T-cell (primary cell): ENCODE measurements around the gene GLUD1. TPM values are rescaled to one million over a fixed set of nuclear protein-coding genes. Genes with fewer than 3 reads are reported as not detected.

Experiments
- ATAC-seq, 4 experiments: fragments of 200-7000 bp in 3 of 4; fragments of 150-1000 bp in 1 of 4; cut with Tn5 transposase; replicated peaks in 1 of 4; 1 replicate in 3 of 4; 2 replicates in 1 of 4; pipeline ENCODE4 v1.10.0; 2021; ENCODE audit warnings: moderate library complexity in 3 of 4, mild to moderate bottlenecking in 2 of 4, moderate number of reproducible peaks in 1 of 4
- CTCF ChIA-PET, 2 donors: fragments of 300-600 bp; sonication (Branson Sonifier 250); formaldehyde crosslinking; loops; one replicate each; lab custom pipeline; 2022; ENCODE audit warnings: antibody characterized with exemption in 2 of 2; lab: Charles Lee
- POLR2A ChIA-PET, 2 donors: fragments of 300-600 bp; sonication (Branson Sonifier 250); formaldehyde crosslinking; loops; one replicate each; lab custom pipeline; 2022; ENCODE audit warnings: antibody characterized with exemption in 2 of 2; lab: Charles Lee
- DNase-seq, 35 experiments: peaks; one replicate each; pipeline versions ENCODE4 v3.0.0 to v3.0.0-alpha.2; 2013 to 2023
- H3K27ac ChIP-seq: one replicate; pipeline ENCODE4 v1.5.1; 2013; ENCODE audit warnings: low read length
- H3K27me3 ChIP-seq, 2 experiments: replicated peaks in 1 of 2; 1 replicate in 1 of 2; 2 replicates in 1 of 2; pipeline versions ENCODE4 v1.6.1 to v1.7.0; 2013; ENCODE audit warnings: low read length in 1 of 2, mixed read lengths in 1 of 2; ENCODE audit not compliant: control insufficient read depth in 2 of 2, insufficient read depth in 2 of 2; ENCODE audit errors: extremely low read depth in 1 of 2
- H3K36me3 ChIP-seq, 2 donors: 1 replicate in 1 of 2; 2 replicates in 1 of 2; pipeline versions ENCODE4 v1.6.1 to v1.7.0; 2013; ENCODE audit warnings: low read length in 1 of 2; ENCODE audit not compliant: control insufficient read depth in 2 of 2, insufficient read depth in 1 of 2; ENCODE audit errors: extremely low read depth in 1 of 2
- H3K4me1 ChIP-seq, 2 experiments: 1 replicate in 1 of 2; 2 replicates in 1 of 2; pipeline versions ENCODE4 v1.6.1 to v1.7.0; 2013; ENCODE audit warnings: low read length in 2 of 2, mixed read lengths in 1 of 2; ENCODE audit not compliant: insufficient read depth in 2 of 2, control insufficient read depth in 1 of 2; ENCODE audit errors: extremely low read depth in 1 of 2
- H3K4me3 ChIP-seq, 2 donors: 1 replicate in 1 of 2; 2 replicates in 1 of 2; pipeline versions ENCODE4 v1.5.1 to v1.7.0; 2013; ENCODE audit warnings: mild to moderate bottlenecking in 2 of 2, low read length in 1 of 2, moderate library complexity in 1 of 2; ENCODE audit not compliant: control insufficient read depth in 1 of 2; ENCODE audit errors: extremely low read depth in 1 of 2
- H3K9me3 ChIP-seq: 2 replicates; pipeline ENCODE4 v1.7.0; 2013
- H3K27ac Mint-ChIP-seq, 2 donors: one replicate each; pipeline ENCODE4 v1.8.0; 2020 to 2021; ENCODE audit warnings: mild to moderate bottlenecking in 2 of 2, mixed read lengths in 2 of 2
- H3K27me3 Mint-ChIP-seq, 2 donors: one replicate each; pipeline ENCODE4 v1.8.0; 2021 to 2022; ENCODE audit warnings: mixed read lengths in 2 of 2
- H3K36me3 Mint-ChIP-seq: one replicate; pipeline ENCODE4 v1.8.0; 2021; ENCODE audit warnings: mixed read lengths
- H3K4me1 Mint-ChIP-seq, 3 donors: one replicate each; pipeline ENCODE4 v1.8.0; 2020 to 2022; ENCODE audit warnings: mixed read lengths in 3 of 3, mild to moderate bottlenecking in 1 of 3
- H3K4me3 Mint-ChIP-seq, 3 donors: one replicate each; pipeline ENCODE4 v1.8.0; 2020 to 2022; ENCODE audit warnings: mild to moderate bottlenecking in 3 of 3, mixed read lengths in 3 of 3, moderate library complexity in 3 of 3
- H3K9me3 Mint-ChIP-seq, 3 donors: one replicate each; pipeline ENCODE4 v1.8.0; 2020 to 2022; ENCODE audit warnings: mixed read lengths in 3 of 3
- WGBS: methylation state at CpG from one replicate; pipeline ENCODE4 v1.1.5; 2013; ENCODE audit warnings: missing lambda C conversion rate; ENCODE audit not compliant: insufficient coverage; 5-methylcytosine and 5-hydroxymethylcytosine counted together
- total RNA-seq, 35 experiments: library from RNA in 6 of 35; stranded (reverse) in 6 of 35; fragments of 120-200 nt in 1 of 35; gene quantifications; one replicate each; pipeline versions ENCODE4 v1.2.1 to v1.2.4 and lab custom pipeline; 2013 to 2026

Gene GLUD1
- total RNA-seq, 5 donors from 2014 or later (not counting 1 experiment from before 2014, with no cell fraction given), result 71.0 to 89.2 (median 82.9) TPM

GRCh38 chr10:87059401-87059800, 35.2 kb downstream of the GLUD1 start:
- no peaks in the 10 kb centered on the region for H3K27me3 Mint-ChIP-seq
- POLR2A ChIA-PET, result interaction anchor here in 1 of 2 donors (0.5 kb wide), 1 partner anchor 29 kb away, joined by 3 read pairs; no protein-coding TSS in a partner anchor
- H3K36me3 Mint-ChIP-seq, result peaks cover 53% of the 10 kb centered on the region

GRCh38 chr10:87058171-87058570, 36.5 kb downstream of the GLUD1 start:
- Mint-ChIP-seq H3K4me3 (no peak overlapping the region), H3K27ac (no peak overlapping the region), H3K9me3 (no peaks in the 10 kb centered on the region), H3K36me3 (peaks cover 47% of the 10 kb centered on the region), H3K4me1 (no peaks in the 10 kb centered on the region), H3K27me3 (no peaks in the 10 kb centered on the region)
- Histone ChIP-seq H3K4me3 (no peak overlapping the region), H3K36me3 (peaks cover 7 to 84% of the 10 kb centered on the region in 2 donors), H3K27ac (no peak overlapping the region), H3K9me3 (no peaks in the 10 kb centered on the region), H3K27me3 (no peaks in the 10 kb centered on the region), H3K4me1 (no peaks in the 10 kb centered on the region)
- ATAC-seq (no peak), DNase-seq (no peak)
- POLR2A ChIA-PET, result no interaction called here
- CTCF ChIA-PET, result no interaction called here
- WGBS, result no CpG with 5 or more reads among the region's 1 CpG

More at GRCh38 chr10:87059401-87059800, 35.2 kb downstream of the GLUD1 start:
- Mint-ChIP-seq H3K27ac (no peak overlapping the region), H3K4me1 (no peaks in the 10 kb centered on the region), H3K9me3 (no peaks in the 10 kb centered on the region), H3K4me3 (no peak overlapping the region)
- no peak for DNase-seq
- H3K27me3 ChIP-seq, result no peaks in the 10 kb centered on the region
- no peak overlapping the region for H3K4me3 ChIP-seq
- H3K9me3 ChIP-seq, result no peaks in the 10 kb centered on the region
- CTCF ChIA-PET, result no interaction called here
- no peak overlapping the region for H3K27ac ChIP-seq
- peaks cover 6 to 82% of the 10 kb centered on the region in 2 donors for H3K36me3 ChIP-seq
- ATAC-seq, result no peak
- no CpG with 5 or more reads among the region's 1 CpG for WGBS
- H3K4me1 ChIP-seq, result no peaks in the 10 kb centered on the region

DNA sequence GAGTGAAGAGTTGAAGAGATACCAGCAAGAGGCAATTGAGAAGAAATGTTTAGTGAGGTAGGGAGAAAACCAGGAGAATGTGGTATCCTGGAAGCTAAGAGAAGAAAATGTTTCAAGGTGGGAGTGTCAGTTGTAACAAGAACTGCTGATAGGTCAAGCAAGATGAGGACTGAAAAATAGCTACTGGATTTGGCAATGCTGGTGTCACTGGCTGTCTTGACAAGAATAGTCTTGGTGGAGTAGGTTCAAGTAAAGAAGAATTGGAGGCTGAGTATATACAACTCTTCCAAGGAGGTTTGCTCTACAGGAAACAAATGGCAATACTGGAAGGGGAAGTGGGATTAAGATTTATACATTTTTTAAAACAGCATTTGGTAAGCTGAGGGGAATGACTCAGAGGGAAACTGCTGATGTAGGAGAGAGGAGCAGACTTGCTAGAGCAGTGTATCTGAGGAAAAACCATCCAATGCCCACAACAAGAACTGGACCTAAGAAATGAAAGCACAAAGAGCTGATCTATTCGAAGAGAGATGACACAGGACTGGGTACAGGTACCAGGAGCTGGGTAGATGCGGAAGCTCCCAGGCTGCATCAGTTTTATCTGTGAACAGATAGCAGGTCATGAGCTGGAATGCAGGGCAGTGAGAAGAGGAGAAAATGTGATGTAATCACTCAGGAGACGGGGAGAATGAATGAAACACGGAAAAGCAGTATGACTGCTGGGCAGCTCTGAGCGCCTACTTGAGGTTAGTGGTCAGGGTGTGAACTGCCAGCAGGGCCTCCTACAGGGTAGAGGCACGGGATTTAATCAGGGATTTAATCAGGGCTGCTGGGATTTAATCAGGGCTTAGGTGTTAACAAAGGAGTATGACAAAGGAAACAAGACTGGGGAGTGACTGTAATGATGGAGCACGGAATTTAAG, 40.0 kb downstream of the GLUD1 start:
- no peak overlapping the region for H3K4me3 ChIP-seq
- peaks cover 40% of the 10 kb centered on the region for H3K36me3 Mint-ChIP-seq
- no peaks in the 10 kb centered on the region for H3K27me3 ChIP-seq
- no peak for ATAC-seq
- H3K27me3 Mint-ChIP-seq, result no peaks in the 10 kb centered on the region
- ChIA-PET CTCF (interaction anchor here in 1 of 2 donors (0.6 kb wide), 1 partner anchor 94 kb away, joined by 15 read pairs; no protein-coding TSS in a partner anchor), POLR2A (no interaction called here)
- peaks cover 4 to 79% of the 10 kb centered on the region in 2 donors for H3K36me3 ChIP-seq
- no peaks in the 10 kb centered on the region for H3K4me1 Mint-ChIP-seq
- H3K4me1 ChIP-seq, result no peaks in the 10 kb centered on the region
- no peak for DNase-seq
- H3K9me3 Mint-ChIP-seq, result no peaks in the 10 kb centered on the region
- H3K4me3 Mint-ChIP-seq, result no peak overlapping the region
- no peaks in the 10 kb centered on the region for H3K9me3 ChIP-seq
- WGBS, result 57% methylated on average over 7 of the region's 7 CpGs
- H3K27ac ChIP-seq, result no peak overlapping the region
- no peak overlapping the region for H3K27ac Mint-ChIP-seq

DNA sequence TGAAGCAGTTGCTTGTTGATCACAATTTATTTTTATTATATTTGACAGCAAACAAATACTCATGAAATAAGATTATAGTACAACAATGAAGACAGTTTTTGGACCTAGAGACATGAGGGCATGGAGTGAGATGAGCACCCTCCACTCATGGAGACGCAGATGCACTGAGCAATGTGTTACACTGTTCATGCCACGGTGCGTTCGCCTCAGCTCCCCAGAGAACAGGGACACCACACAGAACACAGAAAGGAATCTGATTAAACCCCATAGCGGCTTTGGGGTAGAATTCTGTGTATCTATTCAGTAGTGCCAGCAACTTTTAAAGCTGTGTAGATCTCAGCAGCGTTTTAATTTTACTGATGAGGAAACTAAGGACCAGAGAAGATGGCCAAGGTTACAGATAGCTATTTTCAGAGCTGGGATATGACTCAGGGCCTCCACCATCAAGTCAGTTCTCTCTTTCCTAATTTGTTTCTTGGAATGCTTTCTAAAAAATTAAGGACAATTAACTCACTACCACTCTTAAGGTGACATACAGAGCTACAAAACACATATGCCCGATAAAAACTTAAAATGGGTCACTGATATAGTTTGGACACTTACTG, 41.0 kb downstream of the GLUD1 start:
- ChIA-PET CTCF (interaction anchor here in 1 of 2 donors (0.6 to 1.6 kb wide), 2 partner anchors 28 to 115 kb away, joined by 5 to 21 read pairs; no protein-coding TSS in a partner anchor), POLR2A (no interaction called here)
- Histone ChIP-seq H3K36me3 (peaks cover 7 to 78% of the 10 kb centered on the region in 2 donors), H3K9me3 (no peaks in the 10 kb centered on the region), H3K27me3 (no peaks in the 10 kb centered on the region), H3K4me1 (no peaks in the 10 kb centered on the region), H3K4me3 (no peak overlapping the region), H3K27ac (no peak overlapping the region)
- no peak for DNase-seq
- peaks cover 40% of the 10 kb centered on the region for H3K36me3 Mint-ChIP-seq
- H3K4me3 Mint-ChIP-seq, result no peak overlapping the region
- 100% methylated on average over 1 of the region's 7 CpGs for WGBS
- H3K4me1 Mint-ChIP-seq, result no peaks in the 10 kb centered on the region
- no peak overlapping the region for H3K27ac Mint-ChIP-seq
- ATAC-seq, result no peak
- H3K9me3 Mint-ChIP-seq, result no peaks in the 10 kb centered on the region
- H3K27me3 Mint-ChIP-seq, result no peaks in the 10 kb centered on the region

DNA sequence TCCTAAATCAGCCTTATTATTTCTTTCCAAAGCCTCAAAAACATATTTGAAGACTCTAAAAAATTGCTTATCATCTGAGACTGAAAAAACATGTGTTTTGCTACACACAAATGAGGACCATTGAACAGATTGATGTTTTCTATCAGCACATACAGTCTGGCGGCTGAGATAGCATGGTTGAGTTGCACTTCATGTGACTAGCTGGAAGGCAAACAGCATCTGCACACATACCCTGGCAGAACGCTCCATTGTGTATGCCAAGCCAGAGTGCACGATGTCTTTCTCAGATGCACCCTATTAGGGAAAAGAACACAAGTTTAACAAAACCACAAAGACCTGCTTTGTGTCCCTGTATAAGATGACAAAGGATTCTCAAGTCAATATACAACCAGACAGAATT, 41.5 kb downstream of the GLUD1 start:
- DNase-seq, result no peak
- H3K27me3 ChIP-seq, result no peaks in the 10 kb centered on the region
- Mint-ChIP-seq H3K9me3 (no peaks in the 10 kb centered on the region), H3K27me3 (no peaks in the 10 kb centered on the region), H3K4me1 (no peaks in the 10 kb centered on the region), H3K27ac (no peak overlapping the region), H3K4me3 (no peak overlapping the region), H3K36me3 (peaks cover 41% of the 10 kb centered on the region)
- ATAC-seq, result no peak
- no peaks in the 10 kb centered on the region for H3K4me1 ChIP-seq
- H3K9me3 ChIP-seq, result no peaks in the 10 kb centered on the region
- ChIA-PET CTCF (interaction anchor here in 1 of 2 donors (0.6 to 1.6 kb wide), 2 partner anchors 29 to 114 kb away, joined by 5 to 21 read pairs; no protein-coding TSS in a partner anchor), POLR2A (no interaction called here)
- WGBS, result 100% methylated on average over 2 of the region's 3 CpGs
- no peak overlapping the region for H3K4me3 ChIP-seq
- no peak overlapping the region for H3K27ac ChIP-seq
- H3K36me3 ChIP-seq, result peaks cover 8 to 76% of the 10 kb centered on the region in 2 donors

DNA sequence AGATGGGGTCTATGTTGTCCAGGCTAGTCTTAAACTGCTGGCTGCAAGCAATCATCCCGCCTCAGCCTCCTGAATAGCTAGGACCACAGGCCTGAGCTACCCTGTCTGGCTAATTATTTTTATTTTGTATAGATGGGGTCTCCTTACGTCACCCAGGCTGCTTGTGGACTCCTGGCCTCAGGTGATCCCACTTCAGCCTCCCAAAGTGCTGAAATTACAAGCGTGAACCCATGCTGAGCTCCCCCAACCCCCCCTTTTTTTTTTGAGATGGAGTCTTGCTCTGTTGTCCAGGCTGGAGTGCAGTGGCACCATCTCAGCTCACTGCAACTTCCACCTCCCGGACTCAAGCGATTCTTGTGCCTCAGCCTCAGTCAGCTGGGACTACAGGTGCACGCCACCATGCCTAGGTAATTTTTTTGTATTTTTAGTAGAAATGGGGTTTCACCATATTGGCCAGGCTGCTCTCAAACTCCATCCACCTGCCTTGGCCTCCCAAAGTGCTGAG, 49.2 kb downstream of the GLUD1 start:
- Histone ChIP-seq H3K27me3 (no peaks in the 10 kb centered on the region), H3K4me3 (no peak overlapping the region), H3K4me1 (no peaks in the 10 kb centered on the region), H3K9me3 (no peaks in the 10 kb centered on the region), H3K27ac (no peak overlapping the region), H3K36me3 (peaks cover 4 to 28% of the 10 kb centered on the region in 2 donors)
- DNase-seq (no peak), ATAC-seq (no peak)
- H3K36me3 Mint-ChIP-seq, result peaks cover 40% of the 10 kb centered on the region
- H3K4me3 Mint-ChIP-seq, result no peak overlapping the region
- POLR2A ChIA-PET, result no interaction called here
- CTCF ChIA-PET, result interaction anchor here in 1 of 2 donors (0.5 kb wide), 1 partner anchor 287 kb away, joined by 8 read pairs; no protein-coding TSS in a partner anchor
- no peaks in the 10 kb centered on the region for H3K27me3 Mint-ChIP-seq
- 92% methylated on average over 2 of the region's 6 CpGs for WGBS
- H3K4me1 Mint-ChIP-seq, result no peaks in the 10 kb centered on the region
- H3K27ac Mint-ChIP-seq, result no peak overlapping the region
- no peaks in the 10 kb centered on the region for H3K9me3 Mint-ChIP-seq
